Ishikawa (cell line): ENCODE data around the gene SCNN1B.

ENCODE experiments used
- EGR1 ChIP-seq: IDR thresholded peaks from 2 replicates; pipeline ENCODE4 v1.6.1; 2012
- EP300 ChIP-seq: IDR thresholded peaks from 2 replicates; pipeline ENCODE4 v1.6.1; 2012; ENCODE audit warnings: borderline replicate concordance
- FOXM1 ChIP-seq: IDR thresholded peaks from 2 replicates; pipeline ENCODE4 v1.6.1; 2012; ENCODE audit warnings: low read depth, borderline replicate concordance
- MAX ChIP-seq: IDR thresholded peaks from 2 replicates; pipeline ENCODE4 v1.6.1; 2012
- USF1 ChIP-seq: IDR thresholded peaks from 2 replicates; pipeline ENCODE4 v1.6.1; 2012
- YY1 ChIP-seq: IDR thresholded peaks from 2 replicates; pipeline ENCODE4 v1.6.1; 2012; ENCODE audit warnings: low read depth
- ZBTB7A ChIP-seq: IDR thresholded peaks from 2 replicates; pipeline ENCODE4 v1.6.1; 2012; ENCODE audit warnings: low read depth

- TF ChIP-seq USF1 (no peak), FOXM1 (no peak), EP300 (no peak), EGR1 (no peak), ZBTB7A (no peak), YY1 (no peak), MAX (no peak)
Measured at GRCh38 chr16:23304620-23305019, 2.5 kb downstream of the SCNN1B start.
